ENCODE results near the gene IPO11.
A peak's percentile ranks its signal among the peaks of the same experiment; 100 is the strongest.

The IPO11 gene

DNA sequence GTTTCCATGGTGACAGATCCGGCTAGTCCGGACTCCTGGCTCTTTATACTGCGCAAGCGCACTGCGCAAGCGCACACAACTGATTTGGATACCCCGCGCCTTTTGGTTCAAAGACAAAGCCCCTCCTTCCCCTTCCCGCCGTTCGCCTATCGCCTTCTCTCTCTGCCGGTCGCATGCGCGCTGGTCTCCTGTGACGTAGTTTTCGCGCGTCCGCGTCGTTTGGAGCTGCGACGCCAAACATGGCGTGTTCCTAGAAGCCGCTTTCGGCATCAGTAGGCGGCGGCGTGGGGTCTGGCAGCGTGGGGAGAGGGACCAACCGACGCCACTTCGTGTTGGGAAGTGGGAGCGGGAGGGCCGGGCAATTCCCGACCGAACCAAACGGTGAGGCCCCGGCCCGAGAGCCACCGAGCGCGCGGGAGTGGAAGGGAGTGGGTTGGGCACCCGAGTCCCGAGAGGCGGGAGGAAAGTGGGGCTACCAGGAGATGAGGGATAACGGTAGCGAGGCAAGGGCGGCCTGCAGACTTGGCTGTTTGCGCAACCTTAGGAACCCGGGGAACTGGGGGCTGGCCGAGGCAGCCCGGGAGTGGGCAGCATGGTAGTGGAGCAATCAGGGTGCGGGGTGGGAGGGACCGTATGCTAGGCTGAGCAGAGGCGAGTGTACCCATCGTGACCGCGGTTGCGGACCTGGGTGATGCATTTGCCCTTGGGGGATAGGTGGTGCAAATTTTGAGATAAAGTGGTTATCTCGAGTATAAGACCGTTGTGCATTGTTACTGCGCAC lies at the start of gene IPO11:
Gene IPO11 (plus strand): TSS at position 215 of the 781 bp plus-strand sequence. CDS start 24,517 bp downstream, outside the sequence.
- DNase-seq, result peak; percentile 99

DNA sequence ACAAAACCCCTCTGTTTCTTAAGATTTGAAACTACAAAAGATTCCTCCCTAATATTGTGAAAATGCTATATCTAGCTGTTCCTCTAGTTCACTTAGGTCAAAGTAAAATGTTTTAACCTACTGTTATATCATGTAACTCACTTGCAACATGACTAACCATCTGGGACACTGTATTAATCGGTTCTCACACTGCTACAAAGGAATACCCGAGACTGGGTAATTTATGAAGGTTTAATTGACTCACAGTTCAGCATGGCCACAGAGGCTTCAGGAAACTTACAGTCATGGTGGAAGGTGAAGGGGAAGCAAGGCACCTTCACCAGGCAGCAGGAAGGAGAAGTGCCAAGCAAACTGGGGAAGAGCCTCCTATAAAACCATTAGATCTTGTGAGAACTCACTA lies 43.5 kb upstream of the IPO11 start:
- no peak for DNase-seq

DNA sequence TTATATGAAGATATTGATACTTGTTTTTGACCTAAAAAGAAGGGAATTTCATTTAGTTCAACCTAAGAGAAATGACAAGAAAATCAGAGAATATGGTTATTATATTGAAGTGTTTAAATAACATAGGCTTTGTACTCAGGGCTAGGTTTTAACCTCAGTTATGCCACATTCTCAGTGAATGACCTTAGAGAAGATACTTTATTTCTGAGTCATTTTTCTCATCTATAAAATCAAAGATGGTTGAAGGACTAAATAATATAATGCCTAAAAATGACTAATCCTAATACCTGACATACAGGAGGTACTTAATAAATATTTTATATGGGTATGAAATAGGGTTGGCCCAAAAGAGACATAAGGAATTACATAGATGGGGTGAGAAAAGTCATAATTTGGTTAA lies 41.2 kb upstream of the IPO11 start:
- no peak for DNase-seq

DNA sequence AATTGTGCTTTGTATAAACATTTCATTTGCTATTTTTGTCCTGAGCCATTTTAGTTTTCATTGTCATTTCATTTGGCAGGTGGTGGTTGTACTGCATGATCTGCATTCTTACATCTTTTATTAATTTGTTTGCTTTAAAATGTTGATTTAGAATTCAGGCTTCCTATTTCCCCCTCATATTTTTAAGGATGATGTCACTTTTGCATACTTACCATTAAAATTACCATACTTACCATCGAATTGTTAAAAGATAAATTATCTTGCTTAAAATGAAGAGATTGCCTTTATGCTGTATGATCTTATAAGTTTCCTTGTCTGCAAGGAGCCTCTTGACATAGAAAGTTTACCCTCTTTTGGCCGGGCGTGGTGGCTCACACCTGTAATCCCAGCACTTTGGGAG lies 40.0 kb upstream of the IPO11 start:
- DNase-seq, result no peak

DNA sequence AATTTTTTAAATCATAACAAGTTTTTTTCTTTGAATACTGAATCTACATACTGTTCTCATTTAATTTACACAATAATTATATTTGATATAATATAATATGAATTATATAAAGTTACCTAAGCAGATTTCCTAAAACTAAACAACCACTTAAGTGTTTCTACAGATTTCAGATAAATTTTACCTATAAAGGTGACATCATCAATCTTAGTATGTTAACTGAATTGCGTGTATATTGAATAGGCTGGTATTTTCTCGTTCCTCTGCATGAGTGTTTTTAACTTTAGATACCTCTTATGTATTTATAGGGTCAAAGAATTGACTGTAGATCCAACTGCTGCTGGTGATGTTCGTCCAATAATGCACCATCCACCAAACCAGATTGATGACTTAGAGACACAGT lies 39.2 kb upstream of the IPO11 start:
- DNase-seq, result no peak

DNA sequence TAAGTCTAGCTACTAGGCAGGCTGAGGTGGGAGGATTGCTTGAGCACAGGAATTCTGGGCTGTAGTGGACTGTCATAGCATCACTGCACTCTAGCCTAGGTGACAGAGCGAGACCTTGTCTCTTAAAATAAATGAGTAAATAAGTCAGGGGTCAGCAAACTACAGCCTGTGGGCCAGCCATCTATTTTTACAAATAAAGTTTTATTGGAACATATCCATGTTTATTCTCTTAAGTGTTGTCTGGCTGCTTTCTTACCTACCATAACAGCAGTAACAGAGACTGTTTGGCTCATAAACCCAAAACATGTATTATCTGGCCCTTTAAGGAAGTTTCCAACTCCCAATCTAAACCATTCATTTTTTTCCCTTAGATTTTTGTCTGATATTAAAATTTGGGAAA lies 38.5 kb upstream of the IPO11 start:
- no peak for DNase-seq

DNA sequence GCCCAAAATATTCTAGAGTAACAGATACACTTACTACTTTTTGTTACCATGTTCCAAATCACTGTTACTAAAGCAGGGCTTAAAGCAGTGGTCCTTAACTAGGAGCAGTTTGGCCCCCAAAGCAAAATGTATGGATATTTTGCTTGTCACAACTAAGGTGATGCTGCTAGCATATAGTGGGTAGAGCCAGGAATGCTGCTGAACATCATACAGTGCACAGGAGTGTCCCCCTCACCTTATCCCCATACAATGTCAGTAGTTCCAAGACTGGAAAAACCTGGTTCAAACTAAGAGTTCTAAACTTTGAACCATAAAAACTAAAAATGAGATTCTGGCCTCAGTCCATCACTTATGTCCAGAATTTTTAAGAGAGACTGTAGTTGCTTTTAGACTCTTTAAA lies 36.9 kb upstream of the IPO11 start:
- DNase-seq, result no peak

DNA sequence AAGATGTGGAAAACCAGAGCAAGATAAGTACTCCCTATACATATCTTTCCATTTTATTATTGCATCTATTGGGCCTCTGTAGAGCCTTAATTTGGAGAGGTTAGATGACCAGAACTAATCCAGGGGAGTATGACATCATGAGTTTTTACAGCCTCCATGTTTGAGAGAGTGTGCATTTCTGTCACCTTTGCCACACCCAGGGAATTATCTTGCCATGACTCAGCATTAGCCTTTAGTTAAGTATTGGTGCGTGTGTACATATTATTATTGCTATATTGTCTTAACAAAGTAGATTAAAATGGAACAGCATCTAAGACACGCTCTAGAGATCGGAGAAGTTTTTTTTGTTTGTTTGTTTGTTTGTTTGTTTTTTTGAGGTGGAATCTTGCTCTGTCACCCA lies 36.5 kb upstream of the IPO11 start:
- DNase-seq, result no peak

DNA sequence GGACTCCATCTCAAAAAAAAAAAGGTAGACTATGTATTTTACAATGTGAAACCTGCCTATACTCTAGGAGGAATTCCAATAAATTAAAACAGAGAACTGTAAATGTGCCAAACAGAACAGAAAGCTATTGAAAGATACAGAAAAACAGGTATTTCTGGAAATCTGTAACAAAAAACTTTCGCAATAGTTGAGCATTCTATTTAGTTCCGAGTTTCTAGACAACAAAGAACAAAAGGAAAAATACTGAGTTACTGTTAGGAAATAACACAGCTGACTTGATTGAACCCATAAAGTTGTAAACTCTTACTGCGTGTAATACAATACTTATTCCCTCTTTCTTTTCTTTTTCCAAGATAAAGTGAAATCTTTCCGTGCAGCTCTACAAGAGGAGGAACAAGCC lies 27.4 kb upstream of the IPO11 start:
- DNase-seq, result no peak

DNA sequence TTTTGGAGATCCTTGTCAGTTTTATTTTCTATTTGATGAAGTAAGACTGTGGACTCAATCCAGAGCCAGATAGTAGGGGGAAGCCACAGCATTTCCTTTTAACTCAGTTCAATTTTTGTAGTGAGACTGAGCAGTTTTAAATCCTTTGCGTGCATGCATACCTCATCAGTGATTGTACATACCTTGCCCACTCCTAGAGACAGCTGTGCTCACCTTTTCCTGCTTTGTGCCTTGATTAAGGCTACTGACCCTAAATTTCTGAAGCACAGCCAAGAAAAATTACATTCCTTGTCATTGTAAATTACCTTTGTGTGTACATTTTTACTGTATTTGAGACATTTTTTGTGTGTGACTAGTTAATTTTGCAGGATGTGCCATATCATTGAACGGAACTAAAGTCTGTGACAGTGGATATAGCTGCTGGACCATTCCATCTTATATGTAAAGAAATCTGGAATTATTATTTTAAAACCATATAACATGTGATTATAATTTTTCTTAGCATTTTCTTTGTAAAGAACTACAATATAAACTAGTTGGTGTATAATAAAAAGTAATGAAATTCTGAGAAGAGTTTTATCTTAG lies 26.7 kb upstream of the IPO11 start:
- no peak for DNase-seq

DNA sequence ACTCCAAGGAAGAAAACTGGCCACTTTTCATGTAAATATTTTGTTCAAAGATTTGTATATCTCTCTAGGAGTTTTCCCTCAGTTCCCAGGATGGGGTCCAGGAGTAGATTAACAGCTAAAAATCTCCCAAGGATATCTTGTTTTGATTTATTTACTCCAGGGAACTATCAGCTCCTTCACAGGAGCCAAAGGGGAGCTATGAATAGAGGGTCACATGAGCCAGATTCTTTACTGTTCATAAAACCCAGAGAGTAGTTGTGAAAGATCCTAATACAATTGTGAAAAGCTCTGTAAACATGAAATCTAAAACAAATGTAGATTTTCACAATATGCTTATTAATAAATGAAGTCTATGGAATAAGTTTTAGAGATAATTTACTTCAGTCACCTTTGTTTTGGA lies 25.7 kb upstream of the IPO11 start:
- DNase-seq, result no peak

DNA sequence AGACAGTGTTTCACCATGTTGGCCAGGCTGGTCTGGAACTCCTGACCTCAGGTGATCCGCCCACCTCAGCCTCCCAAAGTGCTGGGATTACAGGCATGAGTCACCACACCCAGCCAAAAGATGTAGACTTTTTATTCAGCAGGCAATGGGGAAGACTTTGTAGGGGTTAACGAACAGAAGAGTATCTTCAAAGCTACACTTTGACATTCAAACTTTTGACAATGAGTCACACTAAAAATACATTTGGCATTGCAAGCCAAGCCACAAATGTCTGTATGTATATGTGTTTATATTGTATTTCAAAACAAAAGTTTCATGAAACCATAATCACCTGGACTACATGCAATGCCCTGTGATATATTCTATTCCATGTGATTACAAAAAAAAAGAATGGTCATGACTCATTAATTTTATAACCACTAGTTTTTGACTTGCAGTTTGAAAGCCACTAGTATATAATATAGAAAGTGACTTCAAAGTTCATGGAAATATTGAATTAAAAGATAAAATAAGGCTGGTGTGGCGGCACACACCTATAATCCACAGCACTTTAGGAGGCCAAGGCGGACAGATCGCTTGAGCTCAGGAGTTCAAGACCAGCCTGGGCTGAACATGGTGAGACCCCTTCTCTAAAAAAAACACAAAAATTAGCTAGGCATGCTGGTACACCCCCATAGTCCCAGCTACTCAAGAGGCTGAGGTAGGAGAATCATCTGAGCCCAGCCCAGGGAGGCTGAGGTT lies 17.2 kb upstream of the IPO11 start:
- peak; percentile 2 for DNase-seq

DNA sequence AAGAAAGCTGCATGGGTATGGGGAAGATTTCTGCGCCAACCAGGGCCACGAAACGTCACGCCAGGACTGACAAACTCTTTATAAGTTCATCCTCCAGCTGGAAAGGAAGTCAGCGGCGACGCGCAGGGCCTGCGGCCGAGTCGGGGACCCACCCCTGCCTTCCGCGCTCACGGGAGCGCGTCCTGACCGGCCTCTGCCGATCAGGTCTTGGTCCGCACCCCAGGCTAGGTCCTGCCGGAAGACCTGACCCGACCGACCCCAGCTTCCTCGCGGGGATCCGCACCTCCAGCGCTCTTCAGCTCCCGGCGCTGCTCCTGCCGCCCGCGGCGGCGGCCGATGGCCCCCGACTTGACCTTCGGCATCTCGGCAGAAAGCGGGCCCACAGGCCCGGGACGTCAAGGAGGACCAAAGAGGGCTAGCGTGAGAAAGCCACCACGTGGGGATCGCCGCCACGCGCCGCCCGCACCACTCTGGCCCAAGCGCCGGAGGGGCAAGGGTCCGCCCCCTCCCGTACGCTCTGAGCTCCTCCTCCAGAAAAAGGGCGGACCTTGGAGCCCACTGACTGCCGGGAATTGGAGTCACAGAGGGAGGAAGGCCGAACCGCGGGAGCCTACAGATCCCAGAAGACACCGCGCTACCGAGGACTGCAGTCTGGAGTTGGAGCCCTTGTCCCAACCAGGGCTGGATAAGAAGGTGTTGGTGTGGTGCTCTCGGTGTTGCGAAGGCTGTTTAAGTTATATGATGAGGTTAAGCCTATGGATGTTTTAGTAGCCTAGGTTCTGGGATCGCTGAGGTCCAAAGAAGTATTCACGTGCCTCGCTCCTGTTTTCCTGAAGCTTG lies 8.9 kb upstream of the IPO11 start, which contains the start of gene DIMT1:
Gene DIMT1 (minus strand): TSS at position 495 of the 840 bp plus-strand sequence. CDS start 133 bp downstream, at position 362.
- DNase-seq, result peak; percentile 97

DNA sequence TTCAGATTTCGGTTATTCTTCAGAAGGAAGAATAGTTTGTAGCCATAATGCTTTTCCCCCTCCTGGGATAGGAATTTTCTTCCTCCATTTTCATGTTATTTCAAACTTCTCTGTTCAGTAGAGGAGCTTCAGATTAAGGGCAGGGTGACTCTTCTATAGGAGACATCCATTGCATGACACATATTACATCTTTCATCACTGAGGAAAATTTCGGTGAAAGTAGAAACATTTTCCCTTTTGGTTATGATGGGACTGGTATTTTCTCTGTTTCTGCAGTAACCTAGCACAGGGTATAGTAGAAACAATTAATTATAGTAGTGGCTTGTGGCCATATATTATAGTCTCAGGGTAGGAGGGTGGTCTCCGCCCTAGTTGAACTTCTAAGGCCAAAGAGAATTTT lies 1.1 kb downstream of the IPO11 start:
- no peak for DNase-seq

DNA sequence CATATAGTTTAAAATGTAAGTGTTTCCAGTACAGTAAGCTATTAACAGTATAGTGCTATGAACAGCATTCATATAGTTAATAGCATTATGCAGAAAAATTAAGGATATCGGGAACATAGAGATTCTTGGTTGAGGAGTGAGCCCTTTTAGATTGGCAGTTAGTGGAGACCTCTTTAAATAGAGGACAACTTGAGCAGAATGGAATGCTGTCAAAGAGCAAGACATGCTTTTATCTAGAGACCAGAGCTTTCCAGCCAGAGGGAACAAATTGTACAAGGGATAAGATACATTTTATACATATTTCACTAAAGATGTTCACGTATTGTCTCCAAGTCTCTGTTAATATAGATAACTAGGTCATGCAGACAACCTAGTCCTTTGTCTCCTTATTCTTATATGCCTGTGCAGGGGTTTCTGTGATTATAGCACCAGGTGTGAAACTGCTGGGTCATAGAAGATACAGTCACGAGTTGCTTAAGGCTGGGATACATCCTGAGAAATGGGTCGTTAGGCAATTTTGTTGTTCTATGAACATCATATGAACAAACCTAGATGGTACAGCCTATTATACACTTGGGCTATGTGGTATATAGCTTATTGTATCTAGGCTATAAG lies 6.0 kb downstream of the IPO11 start:
- DNase-seq, result no peak

DNA sequence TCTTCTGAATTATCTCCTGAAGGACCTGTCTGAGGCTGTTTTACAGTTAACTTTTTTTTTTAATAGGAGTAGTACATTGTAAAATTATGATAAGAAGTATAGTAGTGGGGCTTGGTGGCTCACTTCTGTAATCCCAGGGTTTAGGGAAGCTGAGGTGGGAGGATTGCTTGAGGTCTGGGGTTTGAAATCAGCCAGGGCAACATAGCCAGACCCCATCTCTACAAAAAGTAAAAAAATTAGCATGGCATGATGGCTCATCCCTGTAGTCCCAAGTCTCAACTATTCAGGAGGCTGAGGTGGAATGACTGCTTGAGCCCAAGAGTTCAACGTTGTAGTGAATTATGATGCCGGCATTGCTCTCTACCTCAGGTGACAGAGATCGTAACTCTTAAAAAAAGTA lies 7.0 kb downstream of the IPO11 start:
- no peak for DNase-seq

DNA sequence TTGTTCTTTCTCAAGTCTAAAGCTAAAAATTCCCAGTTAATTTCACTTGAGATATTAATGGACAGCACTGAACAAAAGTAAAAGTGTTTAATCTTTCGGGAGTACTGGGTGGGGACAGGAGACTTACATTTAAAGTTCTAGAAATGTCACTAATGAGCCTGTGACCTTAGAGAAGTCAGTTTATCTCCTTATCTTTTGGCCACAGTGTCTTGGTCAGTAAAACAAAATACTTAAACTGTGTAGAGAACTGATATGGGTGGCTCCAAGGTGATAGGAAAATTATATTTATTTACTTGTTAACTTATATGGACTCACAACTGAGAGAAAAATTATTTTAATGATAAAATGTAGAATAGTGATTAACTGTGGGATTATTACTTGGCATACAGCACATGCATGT lies 8.9 kb downstream of the IPO11 start:
- DNase-seq, result no peak

DNA sequence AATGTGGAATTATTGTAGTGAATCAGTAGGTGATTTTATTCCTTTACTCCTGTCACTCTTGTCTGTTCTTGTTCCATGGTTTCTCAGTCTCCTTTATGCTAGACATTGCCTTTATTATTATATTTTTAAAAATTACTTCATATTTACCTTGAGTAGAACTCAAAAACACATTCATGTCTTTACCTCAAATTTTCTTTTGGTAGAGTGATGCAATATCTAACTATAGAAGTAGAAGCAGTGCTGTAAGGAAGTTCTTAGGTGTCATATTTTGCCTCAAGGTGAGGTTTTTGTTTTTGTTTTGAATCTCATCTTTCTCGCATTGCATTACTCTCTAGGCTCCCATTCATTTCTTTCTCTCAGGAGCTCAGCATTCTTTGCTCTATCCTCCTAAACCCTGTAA lies 12.2 kb downstream of the IPO11 start:
- DNase-seq, result no peak

DNA sequence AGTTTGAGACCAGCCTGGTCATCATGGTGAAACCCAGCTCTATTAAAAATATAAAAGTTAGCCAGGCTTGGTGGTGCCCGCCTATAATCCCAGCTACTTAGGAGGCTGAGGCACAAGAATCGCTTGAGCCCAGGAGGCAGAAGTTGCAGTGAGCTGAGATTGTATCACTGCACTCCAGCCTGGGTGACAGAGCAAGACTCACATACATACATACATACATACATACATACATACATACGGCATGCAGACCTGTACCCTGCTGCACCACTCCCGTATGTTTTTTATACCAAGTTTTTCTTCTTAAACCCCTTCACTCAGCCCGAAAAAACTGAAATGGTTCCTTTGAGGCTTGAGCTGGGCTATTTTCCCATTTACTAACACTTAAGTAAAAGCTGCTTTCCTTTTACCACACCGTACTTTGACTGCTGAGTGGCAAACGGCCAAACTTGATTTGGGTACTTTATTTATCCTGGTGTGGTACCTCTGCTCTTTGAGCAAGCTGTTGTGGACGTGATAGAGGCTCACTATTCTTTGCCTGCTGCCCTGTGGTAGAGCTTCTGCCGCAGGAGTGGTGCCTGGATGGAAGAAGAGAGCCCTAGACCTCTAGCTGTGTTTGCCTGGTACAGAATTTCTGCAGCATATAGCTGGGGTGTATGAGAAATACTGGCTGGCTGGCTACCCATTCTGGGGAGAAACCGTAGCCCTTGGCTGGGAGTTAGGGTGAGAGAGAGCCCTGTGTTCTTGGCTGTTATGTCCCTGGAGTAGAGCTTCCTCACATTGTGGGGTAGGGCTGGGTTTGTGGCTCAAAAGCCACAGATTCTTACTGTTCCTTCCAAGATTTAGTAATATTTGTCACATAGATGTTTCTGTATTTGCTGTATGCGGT lies 19.4 kb downstream of the IPO11 start:
- no peak for DNase-seq

DNA sequence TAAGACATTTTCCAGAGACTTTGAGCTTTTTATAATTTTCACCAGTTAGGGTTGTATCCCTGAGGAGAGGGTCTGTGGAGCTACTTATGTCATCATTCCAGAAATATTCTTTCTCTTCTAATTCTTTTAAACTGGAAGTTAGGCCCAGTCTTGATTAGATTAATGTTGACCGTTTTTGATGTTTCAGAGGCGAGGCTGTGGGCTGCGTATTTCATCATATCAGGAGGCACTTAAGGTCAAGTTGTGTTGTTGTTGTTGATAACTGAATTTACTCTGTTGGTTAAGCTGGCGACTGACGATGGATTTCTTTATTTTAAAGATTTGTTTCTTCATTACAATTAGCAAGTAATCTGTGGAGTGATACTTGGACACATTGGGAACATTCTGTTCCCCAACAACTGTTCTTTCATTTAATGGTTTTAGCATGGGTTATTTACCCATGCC lies 20.1 kb downstream of the IPO11 start:
- no peak for DNase-seq

DNA sequence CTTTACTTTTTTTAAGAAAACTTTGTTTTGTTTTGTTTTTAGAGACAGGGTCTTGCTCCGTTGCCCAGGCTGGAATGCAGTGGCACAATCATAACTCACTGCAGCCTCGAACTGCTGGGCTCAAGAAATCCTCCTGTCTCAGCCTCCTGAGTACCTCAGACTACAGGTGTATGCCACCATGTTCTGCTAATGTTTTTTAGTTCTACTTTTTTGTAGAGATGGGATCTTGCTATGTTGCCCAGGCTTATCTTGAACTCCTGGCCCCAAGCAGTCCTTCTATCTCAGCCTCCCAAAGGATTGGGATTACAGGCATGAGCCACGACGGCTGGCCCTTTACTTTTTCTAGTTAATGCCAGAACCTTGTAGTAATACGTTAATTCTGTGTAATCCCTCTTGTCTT lies 36.0 kb downstream of the IPO11 start:
- DNase-seq, result no peak

DNA sequence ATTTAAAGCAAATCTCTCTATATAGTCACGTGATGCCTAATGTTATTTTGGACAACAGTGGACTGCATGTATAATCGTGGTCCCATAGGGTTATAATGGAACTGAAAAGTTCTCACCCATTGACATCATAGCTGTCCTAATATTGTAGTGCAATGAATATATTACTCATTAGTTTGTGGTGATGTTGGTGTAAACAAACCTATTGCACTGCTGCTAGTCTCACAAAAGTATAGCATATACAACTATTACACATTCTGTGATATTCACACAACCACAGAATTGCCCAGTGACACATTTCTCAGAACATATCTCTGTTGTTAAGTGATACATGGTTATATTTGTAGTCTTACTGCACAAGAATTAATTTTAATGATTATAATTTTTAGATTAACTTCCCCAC lies 37.7 kb downstream of the IPO11 start:
- no peak for DNase-seq
